Gastrocnemius medialis (tissue), 4 donors: ENCODE measurements around the gene STARD3NL.
"Not testable (repeated sequence)": the region's sequence is repeated elsewhere in the genome, so short reads cannot be mapped to it uniquely, and the experiment has no call there.

Source experiments
- CTCF ChIP-seq, 5 experiments: fragments of 450-650 bp in 3 of 5; fragments of 200-600 bp in 2 of 5; sonication (generic) in 2 of 5; IDR thresholded peaks in 4 of 5; conservative IDR thresholded peaks in 1 of 5; 1 replicate in 4 of 5; 2 replicates in 1 of 5; pipeline ENCODE4 v1.5.1; 2016 to 2019; ENCODE audit warnings: antibody characterized with exemption in 5 of 5, mild to moderate bottlenecking in 3 of 5, moderate library complexity in 3 of 5
- POLR2A ChIP-seq, 2 donors: fragments of 450-650 bp; IDR thresholded peaks; one replicate each; pipeline ENCODE4 v1.6.1; 2017; ENCODE audit warnings: antibody characterized with exemption in 2 of 2, mild to moderate bottlenecking in 2 of 2, moderate library complexity in 2 of 2

GRCh38 chr7:38243345-38243744, 65.3 kb downstream of the STARD3NL start:
- not testable (repeated sequence) for TF ChIP-seq CTCF (IDR thresholded peaks at IDR 0.05 in 4 of 5, conservative IDR thresholded peaks at IDR 0.05 in 1 of 5); POLR2A (IDR thresholded peaks at IDR 0.05)
